Activated T-cell treated with anti-CD3 and anti-CD28 coated beads, Interleukin-2, amount 50 U/mL, for 72 hours (primary cell): Measurements from ENCODE around the gene NRDC. TPM values are rescaled to one million over a fixed set of nuclear protein-coding genes. Genes with fewer than 3 reads are reported as not detected.

Experiments used
- ATAC-seq, 2 donors: fragments of 150-1000 bp; cut with Tn5 transposase; replicated peaks in 1 of 2; 2 replicates each; pipeline ENCODE4 v1.10.0; 2021; ENCODE audit warnings: moderate library complexity in 2 of 2, mild to moderate bottlenecking in 1 of 2
- DNase-seq, 2 donors: peaks; one replicate each; pipeline ENCODE4 v3.0.0; 2021 to 2022; ENCODE audit warnings: mixed read lengths in 1 of 2
- H3K27ac Mint-ChIP-seq: one replicate; pipeline ENCODE4 v1.8.0; 2022; ENCODE audit warnings: mild to moderate bottlenecking, moderate library complexity, mixed read lengths
- H3K27me3 Mint-ChIP-seq: one replicate; pipeline ENCODE4 v1.8.0; 2022; ENCODE audit warnings: low read depth, mixed read lengths
- H3K36me3 Mint-ChIP-seq, 2 donors: one replicate each; pipeline ENCODE4 v1.8.0; 2022; ENCODE audit warnings: mixed read lengths in 2 of 2, mild to moderate bottlenecking in 1 of 2; ENCODE audit not compliant: insufficient read depth in 2 of 2
- H3K4me1 Mint-ChIP-seq: one replicate; pipeline ENCODE4 v1.8.0; 2022; ENCODE audit warnings: low read depth, mixed read lengths
- H3K4me3 Mint-ChIP-seq, 2 donors: one replicate each; pipeline ENCODE4 v1.8.0; 2022; ENCODE audit warnings: mild to moderate bottlenecking in 2 of 2, mixed read lengths in 2 of 2, moderate library complexity in 2 of 2
- H3K9me3 Mint-ChIP-seq, 2 donors: one replicate each; pipeline ENCODE4 v1.8.0; 2022; ENCODE audit warnings: mixed read lengths in 2 of 2
- total RNA-seq, 2 donors: library from RNA; stranded (reverse); gene quantifications; one replicate each; pipeline ENCODE4 v1.2.3, GENCODE V29; 2022

NRDC gene
- total RNA-seq, 2 donors from 2014 or later, result 209 to 226 TPM

DNA sequence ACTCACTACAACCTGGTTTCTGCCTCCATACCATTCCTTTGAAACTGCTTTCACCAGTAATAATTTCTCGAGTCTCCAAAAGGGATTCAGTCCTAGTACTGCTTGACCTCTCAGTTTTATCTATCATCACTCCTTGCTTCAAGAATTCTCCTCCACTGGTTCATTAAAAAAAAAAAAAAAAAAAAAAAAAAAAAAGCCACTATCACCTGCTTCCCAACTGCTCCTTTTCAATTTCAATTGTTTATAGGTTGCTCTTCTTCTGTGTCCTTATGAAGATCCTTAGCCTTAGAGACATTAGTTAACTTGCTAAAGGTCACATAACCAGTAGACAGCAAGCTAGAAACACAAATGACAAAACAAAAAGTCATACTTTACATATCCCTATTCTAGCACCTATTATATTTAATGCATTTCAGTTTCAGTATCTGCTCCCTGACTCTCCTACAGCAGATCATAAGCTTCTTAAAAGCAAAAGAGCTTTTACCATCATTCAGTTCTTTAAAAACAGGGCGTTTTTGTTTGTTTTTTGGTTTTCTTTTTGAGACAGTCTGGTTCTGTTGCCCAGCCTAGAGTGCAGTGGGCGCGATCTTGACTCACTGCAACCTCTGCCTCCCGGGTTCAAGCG, 7.1 kb downstream of the NRDC start:
- Mint-ChIP-seq H3K27ac (peak overlapping the region; percentile 86), H3K4me1 (peaks cover 71% of the 10 kb centered on the region), H3K9me3 (no peaks in the 10 kb centered on the region), H3K4me3 (peak overlapping the region in 1 of 2 donors; percentile 23), H3K27me3 (no peaks in the 10 kb centered on the region), H3K36me3 (peaks cover 1 to 4% of the 10 kb centered on the region in 2 donors)
- ATAC-seq (no peak), DNase-seq (no peak)

GRCh38 chr1:51870603-51871350, 7.8 kb downstream of the NRDC start:
- ATAC-seq, result no peak
- H3K27ac Mint-ChIP-seq, result peak overlapping the region; percentile 11

GRCh38 chr1:51867479-51868232, 10.9 kb downstream of the NRDC start:
- Mint-ChIP-seq H3K36me3 (peaks cover 1 to 5% of the 10 kb centered on the region in 2 donors), H3K4me3 (no peak overlapping the region), H3K4me1 (peaks cover 55% of the 10 kb centered on the region), H3K27ac (peak overlapping the region; percentile 77), H3K9me3 (no peaks in the 10 kb centered on the region), H3K27me3 (no peaks in the 10 kb centered on the region)
- ATAC-seq (peak; percentile 60 to 61), DNase-seq (no peak)

More at GRCh38 chr1:51870603-51871350, 7.8 kb downstream of the NRDC start:
- no peaks in the 10 kb centered on the region for H3K9me3 Mint-ChIP-seq
- H3K36me3 Mint-ChIP-seq, result peaks cover 1 to 4% of the 10 kb centered on the region in 2 donors
- DNase-seq, result no peak
- no peaks in the 10 kb centered on the region for H3K27me3 Mint-ChIP-seq
- H3K4me3 Mint-ChIP-seq, result no peak overlapping the region
- peaks cover 64% of the 10 kb centered on the region for H3K4me1 Mint-ChIP-seq

DNA sequence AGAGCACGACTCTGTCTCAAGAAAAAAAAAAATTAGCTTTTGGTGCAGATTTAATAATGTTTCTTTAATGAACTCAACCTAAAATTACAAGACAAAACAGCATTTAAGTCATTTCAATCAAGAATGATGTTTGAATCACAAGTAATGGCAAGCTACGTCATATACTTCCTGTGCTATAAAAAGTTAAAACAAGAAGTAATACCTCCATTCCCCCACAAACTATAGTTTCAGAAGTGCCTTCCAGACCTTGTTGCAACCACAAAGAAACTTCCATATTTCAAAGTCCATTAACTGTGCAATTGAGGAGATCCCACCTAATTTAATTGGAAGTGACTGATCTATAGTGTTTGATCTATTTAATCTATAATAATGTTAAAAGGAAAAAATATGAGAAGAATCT, 15.1 kb downstream of the NRDC start:
- peak overlapping the region; percentile 48 for H3K27ac Mint-ChIP-seq

DNA sequence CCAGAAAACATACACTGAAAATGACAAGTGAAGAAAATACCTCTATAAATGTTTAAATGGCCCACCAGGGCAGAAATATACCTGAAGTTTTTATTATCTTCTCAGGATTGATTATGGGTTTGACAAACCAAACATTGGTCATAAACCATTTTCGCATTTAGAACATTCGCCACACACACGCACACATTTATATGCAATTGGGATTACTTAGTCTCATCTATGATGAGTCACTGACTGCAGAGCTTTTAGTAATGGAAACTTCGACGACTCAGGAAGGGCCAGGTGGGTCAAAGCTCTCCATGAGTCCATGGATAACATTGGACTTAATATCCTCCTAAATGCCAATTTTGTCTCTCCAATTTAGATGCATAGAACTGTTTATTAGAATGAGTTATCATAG, 16.9 kb downstream of the NRDC start:
- H3K4me3 Mint-ChIP-seq, result no peak overlapping the region
- ATAC-seq (peak in 1 of 2 donors; percentile 30), DNase-seq (no peak)
- H3K9me3 Mint-ChIP-seq, result no peaks in the 10 kb centered on the region
- H3K27ac Mint-ChIP-seq, result no peak overlapping the region
- H3K27me3 Mint-ChIP-seq, result no peaks in the 10 kb centered on the region
- peaks cover 34% of the 10 kb centered on the region for H3K4me1 Mint-ChIP-seq
- peaks cover 2% of the 10 kb centered on the region in 2 donors for H3K36me3 Mint-ChIP-seq

More for the DNA sequence above, 15.1 kb downstream of the NRDC start:
- DNase-seq (no peak), ATAC-seq (no peak)
- H3K4me3 Mint-ChIP-seq, result peak overlapping the region in 1 of 2 donors; percentile 27
- H3K27me3 Mint-ChIP-seq, result no peaks in the 10 kb centered on the region
- peaks cover 50% of the 10 kb centered on the region for H3K4me1 Mint-ChIP-seq
- H3K36me3 Mint-ChIP-seq, result peaks cover 2% of the 10 kb centered on the region in 2 donors
- H3K9me3 Mint-ChIP-seq, result no peaks in the 10 kb centered on the region

- no peak overlapping the region for H3K27ac Mint-ChIP-seq
- ATAC-seq, result no peak
- DNase-seq, result no peak
- peaks cover 42% of the 10 kb centered on the region for H3K4me1 Mint-ChIP-seq
- H3K36me3 Mint-ChIP-seq, result peaks cover 2 to 3% of the 10 kb centered on the region in 2 donors
- no peaks in the 10 kb centered on the region for H3K9me3 Mint-ChIP-seq
- H3K27me3 Mint-ChIP-seq, result no peaks in the 10 kb centered on the region
- H3K4me3 Mint-ChIP-seq, result no peak overlapping the region
Measured at GRCh38 chr1:51859735-51860134, 18.8 kb downstream of the NRDC start.

- H3K4me3 Mint-ChIP-seq, result no peak overlapping the region
- H3K27ac Mint-ChIP-seq, result no peak overlapping the region
- H3K36me3 Mint-ChIP-seq, result peaks cover 2 to 3% of the 10 kb centered on the region in 2 donors
- DNase-seq, result no peak
- no peaks in the 10 kb centered on the region for H3K27me3 Mint-ChIP-seq
- peaks cover 42% of the 10 kb centered on the region for H3K4me1 Mint-ChIP-seq
- H3K9me3 Mint-ChIP-seq, result no peaks in the 10 kb centered on the region
- no peak for ATAC-seq
Measured at GRCh38 chr1:51859333-51859732, 19.2 kb downstream of the NRDC start.

GRCh38 chr1:51858892-51859291, 19.6 kb downstream of the NRDC start:
- Mint-ChIP-seq H3K4me3 (no peak overlapping the region), H3K27ac (no peak overlapping the region), H3K36me3 (peaks cover 2 to 3% of the 10 kb centered on the region in 2 donors), H3K4me1 (peaks cover 41% of the 10 kb centered on the region), H3K9me3 (no peaks in the 10 kb centered on the region), H3K27me3 (no peaks in the 10 kb centered on the region)
- DNase-seq (no peak), ATAC-seq (no peak)

DNA sequence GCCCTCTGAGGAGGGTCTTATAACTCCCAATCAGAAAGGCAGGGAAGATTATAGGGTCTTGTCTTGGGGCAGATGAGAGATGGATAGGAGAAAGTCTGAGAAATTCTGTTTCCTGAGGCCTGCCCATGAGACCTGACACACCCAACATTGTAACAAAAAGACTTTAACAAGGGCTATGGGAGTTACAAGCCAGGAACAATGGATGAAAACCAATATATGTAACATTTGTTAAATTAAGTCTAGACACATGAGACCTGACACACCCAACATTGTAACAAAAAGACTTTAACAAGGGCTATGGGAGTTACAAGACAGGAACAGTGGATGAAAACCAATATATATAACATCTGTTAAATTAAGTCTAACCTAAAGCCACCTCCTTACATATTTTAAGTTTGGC, 21.8 kb downstream of the NRDC start:
- H3K27ac Mint-ChIP-seq, result no peak overlapping the region
- DNase-seq (no peak), ATAC-seq (no peak)
- peaks cover 21% of the 10 kb centered on the region for H3K4me1 Mint-ChIP-seq
- H3K27me3 Mint-ChIP-seq, result no peaks in the 10 kb centered on the region
- H3K4me3 Mint-ChIP-seq, result no peak overlapping the region
- H3K9me3 Mint-ChIP-seq, result no peaks in the 10 kb centered on the region
- peaks cover 1 to 2% of the 10 kb centered on the region in 2 donors for H3K36me3 Mint-ChIP-seq

DNA sequence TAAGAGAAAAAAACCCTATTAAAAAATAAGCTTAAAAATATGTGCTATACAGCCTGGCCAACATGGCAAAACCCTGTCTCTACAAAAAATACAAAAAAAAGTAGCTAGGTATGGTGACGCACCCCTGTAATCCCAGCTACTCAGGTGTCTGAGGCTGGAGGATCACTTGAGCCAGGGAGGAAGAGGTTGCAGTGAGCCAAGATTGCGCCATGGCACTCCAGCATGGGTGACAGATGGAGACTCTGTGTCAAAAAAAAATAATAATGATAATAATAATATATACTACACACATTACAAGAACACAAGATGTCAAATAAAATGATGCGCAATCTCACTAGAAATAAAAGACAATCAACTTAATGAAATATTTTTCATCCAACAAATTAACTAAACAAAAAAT, 22.9 kb downstream of the NRDC start:
- no peak for DNase-seq
- no peak overlapping the region for H3K27ac Mint-ChIP-seq
- H3K4me1 Mint-ChIP-seq, result peaks cover 21% of the 10 kb centered on the region
- H3K36me3 Mint-ChIP-seq, result peaks cover 0 to 1% of the 10 kb centered on the region in 2 donors
- H3K4me3 Mint-ChIP-seq, result no peak overlapping the region
- ATAC-seq, result no peak
- no peaks in the 10 kb centered on the region for H3K27me3 Mint-ChIP-seq
- no peaks in the 10 kb centered on the region for H3K9me3 Mint-ChIP-seq

DNA sequence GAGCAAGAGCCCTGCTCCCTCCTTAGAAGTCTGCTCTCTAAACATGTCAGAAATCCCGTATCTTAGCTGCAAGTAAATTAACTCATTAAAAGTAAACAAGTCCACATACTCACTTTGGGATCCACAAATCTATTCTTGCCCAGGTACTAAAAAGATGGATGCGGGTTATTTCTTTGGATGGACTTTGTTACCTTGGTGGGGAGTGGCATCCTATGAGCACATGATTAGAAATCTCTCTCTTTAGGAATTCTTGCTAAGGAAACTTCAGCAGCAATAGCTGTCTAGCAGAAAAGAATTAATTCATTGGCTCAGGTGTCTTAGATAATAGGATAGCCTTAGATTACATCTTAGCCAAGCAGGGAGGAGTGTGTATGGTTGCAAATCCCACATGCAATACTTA, 25.2 kb downstream of the NRDC start:
- Mint-ChIP-seq H3K36me3 (peaks cover 0 to 1% of the 10 kb centered on the region in 2 donors), H3K4me1 (peaks cover 19% of the 10 kb centered on the region), H3K9me3 (no peaks in the 10 kb centered on the region), H3K4me3 (no peak overlapping the region), H3K27ac (no peak overlapping the region), H3K27me3 (no peaks in the 10 kb centered on the region)
- DNase-seq (no peak), ATAC-seq (no peak)

GRCh38 chr1:51851882-51852396, 26.6 kb downstream of the NRDC start:
- Mint-ChIP-seq H3K27me3 (no peaks in the 10 kb centered on the region), H3K4me3 (no peak overlapping the region), H3K4me1 (peaks cover 19% of the 10 kb centered on the region), H3K9me3 (no peaks in the 10 kb centered on the region), H3K27ac (no peak overlapping the region), H3K36me3 (peaks cover 0 to 1% of the 10 kb centered on the region in 2 donors)
- no peak for DNase-seq
- ATAC-seq, result no peak
